Measurements from ENCODE around the gene COMP. TPM values are rescaled to one million over a fixed set of nuclear protein-coding genes. Genes with fewer than 3 reads are reported as not detected.

Gene COMP
- total RNA-seq, 1 donor from 2014 or later: 1.7 TPM

- H3K27me3 Mint-ChIP-seq (ENCODE audit: low read depth, unreplicated experiment): peaks cover 32% of the 10 kb centered on the region
Observed at GRCh38 chr19:18775586-18776287, 15.4 kb downstream of the COMP start.

GRCh38 chr19:18774782-18775444, 16.2 kb downstream of the COMP start:
- H3K4me1 Mint-ChIP-seq (ENCODE audit: low read depth, unreplicated experiment): no peaks in the 10 kb centered on the region

More at GRCh38 chr19:18775586-18776287, 15.4 kb downstream of the COMP start:
- Histone ChIP-seq H3K9ac (ENCODE audit: low read length) (peak overlapping the region; percentile 20), H3K27ac (ENCODE audit: low read depth, low read length) (no peak overlapping the region), H3K36me3 (ENCODE audit: insufficient read depth, low read length) (no peaks in the 10 kb centered on the region), H2AFZ (ENCODE audit: low read depth, low read length) (no peak overlapping the region), H3K27me3 (ENCODE audit: insufficient read depth, low read length) (peaks cover 6% of the 10 kb centered on the region), H4K20me1 (ENCODE audit: insufficient read depth, low read length) (peaks cover 41% of the 10 kb centered on the region), H3K4me1 (ENCODE audit: insufficient read depth, low read length) (peaks cover 14% of the 10 kb centered on the region), H3K4me3 (ENCODE audit: insufficient read depth, low read depth, low read length) (no peak overlapping the region), H3K9me3 (ENCODE audit: insufficient read depth, low read depth, low read length) (no peaks in the 10 kb centered on the region), H3K79me2 (ENCODE audit: insufficient read depth, low read length) (no peaks in the 10 kb centered on the region), H3K4me2 (ENCODE audit: low read length) (peak overlapping the region; percentile 74)
- Mint-ChIP-seq H3K9me3 (ENCODE audit: unreplicated experiment) (no peaks in the 10 kb centered on the region), H3K4me3 (ENCODE audit: unreplicated experiment) (no peak overlapping the region), H3K4me1 (ENCODE audit: low read depth, unreplicated experiment) (no peaks in the 10 kb centered on the region), H3K27ac (ENCODE audit: unreplicated experiment) (no peak overlapping the region), H3K36me3 (ENCODE audit: low read depth, unreplicated experiment) (peaks cover 2% of the 10 kb centered on the region)
- no peak for TF ChIP-seq CTCF (IDR thresholded peaks at IDR 0.05; ENCODE audit: insufficient read depth, low read depth, low read length)
- TF ChIP-seq EZH2 (IDR thresholded peaks at IDR 0.05; ENCODE audit: insufficient read depth, low read length): no peak
- DNase-seq (ENCODE audit: low read depth) (peak; percentile 31), FAIRE-seq (no peak)

More at GRCh38 chr19:18774782-18775444, 16.2 kb downstream of the COMP start:
- peaks cover 36% of the 10 kb centered on the region for H3K27me3 Mint-ChIP-seq (ENCODE audit: low read depth, unreplicated experiment)
- no peaks in the 10 kb centered on the region for H3K9me3 ChIP-seq (ENCODE audit: insufficient read depth, low read depth, low read length)
- no peak for DNase-seq (ENCODE audit: low read depth)
- H3K4me3 Mint-ChIP-seq (ENCODE audit: unreplicated experiment): no peak overlapping the region
- H2AFZ ChIP-seq (ENCODE audit: low read depth, low read length): no peak overlapping the region
- no peak overlapping the region for H3K27ac Mint-ChIP-seq (ENCODE audit: unreplicated experiment)
- peaks cover 14% of the 10 kb centered on the region for H3K4me1 ChIP-seq (ENCODE audit: insufficient read depth, low read length)
- H3K4me3 ChIP-seq (ENCODE audit: insufficient read depth, low read depth, low read length): no peak overlapping the region
- H3K4me2 ChIP-seq (ENCODE audit: low read length): no peak overlapping the region
- H3K27ac ChIP-seq (ENCODE audit: low read depth, low read length): no peak overlapping the region
- no peaks in the 10 kb centered on the region for H3K9me3 Mint-ChIP-seq (ENCODE audit: unreplicated experiment)
- no peak for FAIRE-seq
- no peak overlapping the region for H3K9ac ChIP-seq (ENCODE audit: low read length)
- no peaks in the 10 kb centered on the region for H3K79me2 ChIP-seq (ENCODE audit: insufficient read depth, low read length)
- TF ChIP-seq CTCF (IDR thresholded peaks at IDR 0.05; ENCODE audit: insufficient read depth, low read depth, low read length) (no peak), EZH2 (IDR thresholded peaks at IDR 0.05; ENCODE audit: insufficient read depth, low read length) (no peak)
- H3K36me3 Mint-ChIP-seq (ENCODE audit: low read depth, unreplicated experiment): peaks cover 4% of the 10 kb centered on the region
- peaks cover 48% of the 10 kb centered on the region for H4K20me1 ChIP-seq (ENCODE audit: insufficient read depth, low read length)
- H3K36me3 ChIP-seq (ENCODE audit: insufficient read depth, low read length): no peaks in the 10 kb centered on the region
- peaks cover 6% of the 10 kb centered on the region for H3K27me3 ChIP-seq (ENCODE audit: insufficient read depth, low read length)
